Measurements from ENCODE around the gene FASLG.

Gene FASLG

GRCh38 chr1:172638885-172639831 is 19.7 kb upstream of the FASLG start:
- no peak overlapping the region for H3K4me3 ChIP-seq (ENCODE audit: low read depth, low read length)
- DNase-seq, result no peak
- no peaks in the 10 kb centered on the region for H3K36me3 ChIP-seq
- TF ChIP-seq, protein P1, sequence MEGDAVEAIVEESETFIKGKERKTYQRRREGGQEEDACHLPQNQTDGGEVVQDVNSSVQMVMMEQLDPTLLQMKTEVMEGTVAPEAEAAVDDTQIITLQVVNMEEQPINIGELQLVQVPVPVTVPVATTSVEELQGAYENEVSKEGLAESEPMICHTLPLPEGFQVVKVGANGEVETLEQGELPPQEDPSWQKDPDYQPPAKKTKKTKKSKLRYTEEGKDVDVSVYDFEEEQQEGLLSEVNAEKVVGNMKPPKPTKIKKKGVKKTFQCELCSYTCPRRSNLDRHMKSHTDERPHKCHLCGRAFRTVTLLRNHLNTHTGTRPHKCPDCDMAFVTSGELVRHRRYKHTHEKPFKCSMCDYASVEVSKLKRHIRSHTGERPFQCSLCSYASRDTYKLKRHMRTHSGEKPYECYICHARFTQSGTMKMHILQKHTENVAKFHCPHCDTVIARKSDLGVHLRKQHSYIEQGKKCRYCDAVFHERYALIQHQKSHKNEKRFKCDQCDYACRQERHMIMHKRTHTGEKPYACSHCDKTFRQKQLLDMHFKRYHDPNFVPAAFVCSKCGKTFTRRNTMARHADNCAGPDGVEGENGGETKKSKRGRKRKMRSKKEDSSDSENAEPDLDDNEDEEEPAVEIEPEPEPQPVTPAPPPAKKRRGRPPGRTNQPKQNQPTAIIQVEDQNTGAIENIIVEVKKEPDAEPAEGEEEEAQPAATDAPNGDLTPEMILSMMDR (IDR thresholded peaks at IDR 0.05; ENCODE audit: low read depth, low read length), result no peak
- no peak overlapping the region for H3K27ac ChIP-seq
- peaks cover 4% of the 10 kb centered on the region for H3K9me3 ChIP-seq (ENCODE audit: severe bottlenecking)
- H3K27me3 ChIP-seq (ENCODE audit: insufficient read depth, low read depth, severe bottlenecking), result peaks cover 75% of the 10 kb centered on the region

GRCh38 chr1:172640111-172640510 is 18.8 kb upstream of the FASLG start:
- Histone ChIP-seq H3K27ac (no peak overlapping the region), H3K9me3 (ENCODE audit: severe bottlenecking) (peaks cover 4% of the 10 kb centered on the region), H3K4me3 (ENCODE audit: low read depth, low read length) (no peak overlapping the region), H3K36me3 (no peaks in the 10 kb centered on the region), H3K27me3 (ENCODE audit: insufficient read depth, low read depth, severe bottlenecking) (peaks cover 85% of the 10 kb centered on the region)
- no peak for DNase-seq
- TF ChIP-seq, protein P1 (IDR thresholded peaks at IDR 0.05; ENCODE audit: low read depth, low read length), result no peak

GRCh38 chr1:172641492-172641891 is 17.4 kb upstream of the FASLG start:
- Histone ChIP-seq H3K36me3 (no peaks in the 10 kb centered on the region), H3K27me3 (ENCODE audit: insufficient read depth, low read depth, severe bottlenecking) (peaks cover 87% of the 10 kb centered on the region), H3K9me3 (ENCODE audit: severe bottlenecking) (peaks cover 4% of the 10 kb centered on the region), H3K4me3 (ENCODE audit: low read depth, low read length) (no peak overlapping the region), H3K27ac (no peak overlapping the region)
- DNase-seq, result no peak
- TF ChIP-seq, protein P1 (IDR thresholded peaks at IDR 0.05; ENCODE audit: low read depth, low read length), result no peak

DNA sequence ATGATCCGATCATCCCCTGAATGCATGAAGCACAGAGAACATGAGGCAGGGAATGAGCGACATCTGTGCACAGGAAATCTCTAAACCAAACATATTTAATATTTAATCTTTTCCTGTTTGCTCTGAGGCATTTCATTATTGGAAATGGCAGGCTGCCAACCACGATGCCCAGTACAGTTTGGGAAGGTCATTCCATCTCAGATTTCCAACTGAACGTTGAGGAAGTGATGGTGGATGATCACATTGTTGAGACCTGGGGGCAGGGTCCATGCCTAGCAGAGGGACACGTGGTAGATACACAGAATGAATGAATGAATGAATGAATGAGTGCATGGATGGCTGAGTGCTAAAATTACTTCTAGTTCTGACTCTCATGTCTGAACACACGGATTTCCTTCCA is 15.9 kb upstream of the FASLG start:
- no peaks in the 10 kb centered on the region for H3K36me3 ChIP-seq
- H3K4me3 ChIP-seq (ENCODE audit: low read depth, low read length), result no peak overlapping the region
- TF ChIP-seq, protein P1 (IDR thresholded peaks at IDR 0.05; ENCODE audit: low read depth, low read length), result no peak
- H3K27me3 ChIP-seq (ENCODE audit: insufficient read depth, low read depth, severe bottlenecking), result peaks cover 84% of the 10 kb centered on the region
- no peak for DNase-seq
- no peak overlapping the region for H3K27ac ChIP-seq
- no peaks in the 10 kb centered on the region for H3K9me3 ChIP-seq (ENCODE audit: severe bottlenecking)

DNA sequence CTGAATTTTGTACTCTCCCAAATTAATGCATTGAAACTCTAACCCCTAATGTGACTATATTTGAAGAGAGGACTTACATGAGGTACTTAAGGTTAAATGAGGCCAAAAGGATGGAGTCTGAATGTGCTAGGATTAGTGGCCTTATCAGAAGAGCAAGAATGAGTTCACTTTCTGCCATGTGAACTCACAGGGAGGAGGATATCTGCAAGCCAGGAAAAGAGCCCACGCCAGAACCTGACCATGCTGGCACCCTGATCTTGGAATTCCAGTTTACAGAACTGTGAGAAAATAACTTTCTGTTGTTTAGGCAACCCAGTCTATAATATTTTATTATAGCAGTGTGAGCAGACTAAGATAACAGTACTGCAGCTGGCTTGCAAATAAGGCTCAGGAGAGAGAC is 12.2 kb upstream of the FASLG start:
- Histone ChIP-seq H3K27ac (no peak overlapping the region), H3K9me3 (ENCODE audit: severe bottlenecking) (no peaks in the 10 kb centered on the region), H3K36me3 (no peaks in the 10 kb centered on the region), H3K4me3 (ENCODE audit: low read depth, low read length) (no peak overlapping the region), H3K27me3 (ENCODE audit: insufficient read depth, low read depth, severe bottlenecking) (peaks cover 57% of the 10 kb centered on the region)
- no peak for DNase-seq
- TF ChIP-seq, protein P1 (IDR thresholded peaks at IDR 0.05; ENCODE audit: low read depth, low read length), result no peak

Measured in WERI-Rb-1 (cell line).